BLaER1 treated with 17β-estradiol and CSF1 and Interleukin-3, amounts not matched to agents 10 nM and 100 nM (cell line): ENCODE data around the gene MTA1.

Experiments used
- H3K27ac ChIP-seq, 11 experiments: shearing (Covaris generic); formaldehyde crosslinking; 2 replicates each; pipeline ENCODE4 v1.8.1; 2022
- H3K27me3 ChIP-seq, 11 experiments: shearing (Covaris generic); formaldehyde crosslinking; 2 replicates each; pipeline ENCODE4 v1.8.1; 2022
- H3K36me3 ChIP-seq, 11 experiments: shearing (Covaris generic); formaldehyde crosslinking; 2 replicates each; pipeline ENCODE4 v1.8.1; 2022
- H3K4me1 ChIP-seq, 10 experiments: shearing (Covaris generic); formaldehyde crosslinking; 2 replicates each; pipeline ENCODE4 v1.8.1; 2022
- H3K4me2 ChIP-seq, 11 experiments: shearing (Covaris generic); formaldehyde crosslinking; 2 replicates each; pipeline ENCODE4 v1.8.1; 2022
- H3K4me3 ChIP-seq, 10 experiments: shearing (Covaris generic); formaldehyde crosslinking; 2 replicates each; pipeline ENCODE4 v1.8.1; 2022
- H3K9ac ChIP-seq, 11 experiments: shearing (Covaris generic); formaldehyde crosslinking; 2 replicates each; pipeline ENCODE4 v1.8.1; 2022
- H3K9me3 ChIP-seq, 11 experiments: shearing (Covaris generic); formaldehyde crosslinking; replicated peaks in 1 of 11; 2 replicates each; pipeline ENCODE4 v1.8.1; 2022
- H4K20me1 ChIP-seq, 11 experiments: shearing (Covaris generic); formaldehyde crosslinking; 2 replicates each; pipeline ENCODE4 v1.8.1; 2022
- Cebpa-rat ChIP-seq, 11 experiments: shearing (Covaris generic); IDR thresholded peaks; 2 replicates each; pipeline ENCODE4 v1.8.1; 2022

MTA1 gene

DNA sequence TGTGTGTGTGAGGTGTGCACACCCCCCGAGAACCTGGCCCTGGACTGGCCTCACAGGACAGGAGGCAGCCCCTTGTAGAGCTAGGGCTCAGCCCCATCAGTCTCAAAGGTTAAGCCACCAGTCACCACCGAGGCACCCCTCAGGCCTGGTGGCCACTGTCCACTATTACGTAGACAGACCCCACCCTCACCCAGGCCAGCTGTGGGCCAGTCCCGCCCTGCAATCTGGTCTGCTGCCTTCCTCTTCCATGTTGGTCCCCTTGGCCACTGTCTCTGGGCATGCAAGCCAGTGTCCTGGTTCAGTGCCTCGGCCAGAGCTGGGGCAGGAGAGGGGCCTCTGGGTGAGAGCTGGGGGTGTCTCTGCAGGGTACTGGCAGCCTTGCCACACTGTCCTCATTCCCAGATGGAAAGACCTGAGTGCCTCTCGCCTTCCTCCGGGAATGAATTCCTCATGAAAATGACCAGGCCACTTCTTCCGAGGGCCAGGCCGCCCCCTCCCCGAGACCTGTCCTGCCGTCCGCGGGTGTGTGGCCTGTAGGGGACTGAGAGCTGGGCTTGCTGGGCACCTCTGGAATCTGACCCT is 22.2 kb upstream of the MTA1 start:
- H3K27ac ChIP-seq = peak overlapping the region; percentile 90 to 99 (median 97); a peak in 21 of 22 replicates
- peaks cover 59 to 77% (median 73%) of the 10 kb centered on the region in 10 experiments for H3K4me1 ChIP-seq
- TF ChIP-seq Cebpa-rat (IDR thresholded peaks at IDR 0.05) = no peak

DNA sequence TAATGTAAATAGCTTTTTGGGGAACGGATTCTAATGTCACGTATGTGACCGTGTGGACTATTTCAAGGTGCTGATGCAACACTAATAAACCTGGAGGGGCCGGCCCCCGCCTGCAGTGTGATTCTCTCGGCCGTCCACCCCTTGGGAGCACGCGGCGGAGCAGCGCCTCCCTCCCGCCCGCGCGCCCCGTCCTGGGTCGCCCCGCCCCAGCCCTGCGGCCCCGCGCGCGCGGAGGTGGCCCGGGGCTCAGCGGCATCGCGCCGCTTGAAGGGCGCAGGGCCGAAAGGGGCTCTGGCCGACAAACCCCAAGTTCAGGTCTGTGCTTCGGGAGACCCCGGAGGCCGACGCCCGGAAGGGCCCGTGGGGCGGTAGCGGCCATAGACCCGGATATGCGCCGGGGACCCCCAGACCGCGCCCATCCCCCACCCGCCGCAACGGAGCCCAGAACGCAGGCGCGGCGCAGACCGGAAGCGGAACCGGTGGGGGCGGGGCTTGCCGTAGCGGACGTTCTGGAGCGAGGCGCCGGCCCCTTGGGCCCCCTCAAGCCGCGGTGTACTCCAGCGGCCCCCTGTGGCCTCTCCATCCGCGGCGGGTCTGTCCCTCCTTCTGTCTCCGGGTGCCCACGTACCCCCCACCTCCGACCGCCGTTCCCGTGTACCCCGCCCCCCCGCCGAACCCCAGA is 21.4 kb upstream of the MTA1 start, which contains the start of gene TEX22:
TEX22 (plus strand) TSS at position 495 of the 682 bp plus-strand sequence. CDS start 803 bp downstream, outside the sequence.
- peaks cover 15 to 25% (median 19%) of the 10 kb centered on the region in 11 experiments; a peak in 21 of 22 replicates for H3K36me3 ChIP-seq
- no peak for TF ChIP-seq Cebpa-rat (IDR thresholded peaks at IDR 0.05)
- H3K9me3 ChIP-seq = peaks cover 0 to 4% (median 0%) of the 10 kb centered on the region in 11 experiments; a peak in 2 of 22 replicates
- peak within 1 kb of the TSS; percentile 89 to 96 (median 94) for H3K9ac ChIP-seq
- H3K27me3 ChIP-seq = no peaks in the 10 kb centered on the region
- H3K4me2 ChIP-seq = peak within 1 kb of the TSS; percentile 91 to 100 (median 98)
- H3K4me1 ChIP-seq = peaks cover 63 to 78% (median 69%) of the 10 kb centered on the region in 10 experiments
- peak within 1 kb of the TSS; percentile 90 to 99 (median 97) for H3K27ac ChIP-seq
- peaks cover 0 to 12% (median 6%) of the 10 kb centered on the region in 11 experiments; a peak in 9 of 22 replicates for H4K20me1 ChIP-seq
- peak within 1 kb of the TSS; percentile 66 to 90 (median 74) for H3K4me3 ChIP-seq

More for the DNA sequence above, 22.2 kb upstream of the MTA1 start:
- peaks cover 0 to 1% (median 0%) of the 10 kb centered on the region in 11 experiments; a peak in 1 of 22 replicates for H3K27me3 ChIP-seq
- peaks cover 0 to 12% (median 6%) of the 10 kb centered on the region in 11 experiments; a peak in 8 of 22 replicates for H4K20me1 ChIP-seq
- peak overlapping the region; percentile 89 to 96 (median 94); a peak in 21 of 22 replicates for H3K9ac ChIP-seq
- peaks cover 0 to 4% (median 0%) of the 10 kb centered on the region in 11 experiments; a peak in 2 of 22 replicates for H3K9me3 ChIP-seq
- peaks cover 15 to 25% (median 19%) of the 10 kb centered on the region in 11 experiments; a peak in 21 of 22 replicates for H3K36me3 ChIP-seq
- peak overlapping the region; percentile 91 to 100 (median 98) for H3K4me2 ChIP-seq
- peak overlapping the region; percentile 66 to 90 (median 74); a peak in 18 of 20 replicates for H3K4me3 ChIP-seq

DNA sequence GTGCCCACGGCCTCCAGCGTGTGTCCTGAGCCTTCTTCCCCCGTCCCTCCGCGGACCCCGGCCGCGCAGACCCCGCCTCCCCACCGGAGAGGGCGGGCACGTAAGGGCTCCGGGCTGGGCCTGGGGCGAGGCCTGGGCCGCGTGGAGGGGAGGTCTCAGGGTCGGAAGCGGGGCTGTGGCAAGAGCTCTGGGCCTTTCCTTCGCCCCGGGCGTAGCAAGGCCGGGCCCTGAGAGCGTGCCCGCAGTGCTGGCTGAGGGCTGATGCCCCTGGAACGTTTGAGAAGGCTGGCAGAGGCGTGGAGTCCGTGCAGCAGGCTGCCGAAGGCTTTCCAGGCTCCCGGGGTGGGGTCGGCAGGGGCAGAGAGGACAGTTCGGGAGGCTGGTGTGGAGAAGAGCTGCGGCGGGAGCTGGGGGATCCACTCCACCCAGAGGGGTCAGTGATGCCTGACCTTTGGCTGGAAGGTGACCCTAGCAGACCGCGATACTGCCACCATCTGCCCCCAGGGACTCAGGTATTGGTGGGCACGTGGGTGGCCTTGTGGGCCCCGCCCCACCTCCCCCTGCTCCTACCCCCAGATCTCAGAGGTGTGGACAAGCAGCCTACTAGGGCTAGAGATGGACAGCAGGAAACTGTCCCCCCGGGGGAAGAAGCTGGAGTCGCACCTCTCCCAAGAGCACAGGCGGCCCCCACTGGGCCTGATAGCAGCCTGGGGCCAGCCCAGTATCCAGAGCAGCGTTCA is 20.7 kb upstream of the MTA1 start:
- Histone ChIP-seq H3K27me3 (no peaks in the 10 kb centered on the region), H3K4me2 (peak overlapping the region; percentile 91 to 100 (median 98)), H3K4me1 (peaks cover 63 to 78% (median 71%) of the 10 kb centered on the region in 10 experiments), H3K4me3 (peak overlapping the region; percentile 66 to 90 (median 74)), H3K9ac (peak overlapping the region; percentile 89 to 96 (median 94)), H3K27ac (peak overlapping the region; percentile 90 to 99 (median 97)), H3K36me3 (peaks cover 15 to 25% (median 19%) of the 10 kb centered on the region in 11 experiments; a peak in 21 of 22 replicates), H3K9me3 (peaks cover 0 to 4% (median 0%) of the 10 kb centered on the region in 11 experiments; a peak in 2 of 22 replicates), H4K20me1 (peaks cover 0 to 12% (median 6%) of the 10 kb centered on the region in 11 experiments; a peak in 9 of 22 replicates)
- TF ChIP-seq Cebpa-rat (IDR thresholded peaks at IDR 0.05) = no peak

DNA sequence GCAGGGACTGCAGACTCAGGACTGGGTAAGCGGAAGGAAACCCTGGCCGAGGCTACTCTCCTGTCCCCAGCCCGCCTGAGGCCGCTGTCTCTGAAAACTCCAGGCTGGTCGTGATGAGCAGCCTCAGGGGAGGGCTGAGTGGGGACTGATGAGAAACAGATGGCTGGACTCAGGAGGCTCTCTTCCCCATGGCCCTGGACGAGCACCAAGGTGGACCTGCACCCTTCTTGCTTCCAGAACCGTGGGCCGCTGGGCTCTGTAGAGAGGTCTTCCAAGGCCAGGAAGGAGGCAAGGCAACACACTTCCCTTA is 20.2 kb upstream of the MTA1 start:
- Histone ChIP-seq H3K4me1 (peaks cover 63 to 78% (median 71%) of the 10 kb centered on the region in 10 experiments), H4K20me1 (peaks cover 0 to 12% (median 6%) of the 10 kb centered on the region in 11 experiments; a peak in 9 of 22 replicates), H3K27ac (peak overlapping the region; percentile 90 to 99 (median 97); a peak in 21 of 22 replicates), H3K27me3 (no peaks in the 10 kb centered on the region), H3K9me3 (peaks cover 0 to 4% (median 0%) of the 10 kb centered on the region in 11 experiments; a peak in 2 of 22 replicates), H3K36me3 (peaks cover 11 to 23% (median 19%) of the 10 kb centered on the region in 11 experiments; a peak in 21 of 22 replicates), H3K4me2 (peak overlapping the region; percentile 91 to 100 (median 98)), H3K9ac (peak overlapping the region; percentile 89 to 96 (median 94)), H3K4me3 (peak overlapping the region; percentile 66 to 90 (median 74))
- TF ChIP-seq Cebpa-rat (IDR thresholded peaks at IDR 0.05) = no peak

DNA sequence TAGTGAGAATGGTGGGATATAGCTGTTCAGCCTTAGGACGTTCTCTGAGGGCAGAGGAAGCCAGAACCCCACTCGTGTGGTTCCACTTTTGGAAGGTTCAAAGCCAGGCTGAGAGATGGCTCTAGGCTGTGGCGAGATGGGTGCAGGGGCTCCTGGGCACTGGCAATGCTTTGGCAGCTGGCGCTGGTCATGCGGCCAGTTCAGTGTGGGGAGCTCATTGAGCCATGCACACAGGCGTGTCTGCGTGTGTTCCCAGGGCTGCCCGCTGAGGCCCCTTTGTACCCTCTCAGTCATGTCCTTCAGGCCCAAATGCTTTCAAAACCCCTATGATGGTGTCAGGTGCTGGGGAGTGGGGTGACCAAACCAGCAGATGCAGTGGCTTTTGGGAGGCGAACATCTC is 19.6 kb upstream of the MTA1 start:
- peak overlapping the region; percentile 91 to 100 (median 98) for H3K4me2 ChIP-seq
- H3K36me3 ChIP-seq = peaks cover 9 to 22% (median 19%) of the 10 kb centered on the region in 11 experiments; a peak in 21 of 22 replicates
- H3K4me3 ChIP-seq = peak overlapping the region; percentile 66 to 90 (median 74)
- H4K20me1 ChIP-seq = peaks cover 0 to 12% (median 6%) of the 10 kb centered on the region in 11 experiments; a peak in 9 of 22 replicates
- H3K4me1 ChIP-seq = peaks cover 63 to 78% (median 71%) of the 10 kb centered on the region in 10 experiments
- H3K27ac ChIP-seq = peak overlapping the region in 10 of 11 experiments; percentile 91 to 99 (median 97); a peak in 17 of 22 replicates
- H3K9me3 ChIP-seq = peaks cover 0 to 4% (median 0%) of the 10 kb centered on the region in 11 experiments; a peak in 2 of 22 replicates
- peak overlapping the region; percentile 89 to 96 (median 94) for H3K9ac ChIP-seq
- no peaks in the 10 kb centered on the region for H3K27me3 ChIP-seq
- TF ChIP-seq Cebpa-rat (IDR thresholded peaks at IDR 0.05) = no peak

DNA sequence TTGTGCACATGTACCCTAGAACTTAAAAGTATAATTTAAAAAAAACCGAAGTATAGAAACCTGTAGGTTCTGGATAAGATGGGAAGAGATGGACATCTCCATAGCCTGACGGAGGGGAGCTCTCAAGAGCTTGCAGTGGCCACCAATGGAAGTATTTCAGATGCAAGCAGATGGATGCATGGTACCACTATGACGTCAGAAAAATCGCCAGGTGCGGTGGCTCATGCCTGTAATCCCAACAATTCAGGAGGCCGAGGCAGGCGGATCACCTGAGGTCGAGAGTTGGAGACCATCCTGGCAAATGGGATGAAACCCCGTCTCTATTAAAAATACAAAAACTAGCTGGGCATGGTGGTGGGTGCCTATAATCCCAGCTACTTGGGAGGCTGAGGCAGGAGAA is 17.9 kb upstream of the MTA1 start:
- Histone ChIP-seq H3K36me3 (peaks cover 9 to 22% (median 19%) of the 10 kb centered on the region in 11 experiments; a peak in 21 of 22 replicates), H4K20me1 (peaks cover 0 to 18% (median 6%) of the 10 kb centered on the region in 11 experiments; a peak in 10 of 22 replicates), H3K4me2 (no peak overlapping the region), H3K27me3 (no peaks in the 10 kb centered on the region), H3K27ac (no peak overlapping the region), H3K4me1 (peaks cover 47 to 67% (median 61%) of the 10 kb centered on the region in 10 experiments), H3K4me3 (no peak overlapping the region), H3K9ac (no peak overlapping the region), H3K9me3 (peaks cover 0 to 4% (median 0%) of the 10 kb centered on the region in 11 experiments; a peak in 2 of 22 replicates)
- TF ChIP-seq Cebpa-rat (IDR thresholded peaks at IDR 0.05) = no peak

DNA sequence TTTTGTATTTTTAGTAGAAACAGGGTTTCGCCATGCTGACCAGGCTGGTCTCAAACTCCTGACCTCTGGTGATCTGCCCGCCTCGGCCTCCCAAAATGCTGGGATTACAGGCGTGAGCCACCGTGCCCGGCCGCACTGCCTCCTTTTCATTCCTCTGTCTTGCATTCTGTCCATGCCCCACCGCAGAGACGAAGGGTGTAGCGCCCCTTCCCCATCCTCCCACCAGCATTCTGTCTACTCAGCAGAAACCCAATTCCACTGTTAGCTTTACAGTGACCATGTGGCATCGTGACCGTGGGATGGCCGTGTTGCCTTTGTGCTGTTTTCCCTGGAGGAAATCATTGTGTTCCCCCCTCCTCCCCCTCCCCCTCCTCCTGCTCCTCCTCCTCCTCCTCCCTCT is 11.0 kb upstream of the MTA1 start:
- Histone ChIP-seq H4K20me1 (peaks cover 0 to 70% (median 37%) of the 10 kb centered on the region in 11 experiments; a peak in 20 of 22 replicates), H3K36me3 (peaks cover 0 to 5% (median 0%) of the 10 kb centered on the region in 11 experiments; a peak in 1 of 22 replicates), H3K4me3 (no peak overlapping the region), H3K9me3 (no peaks in the 10 kb centered on the region), H3K4me2 (no peak overlapping the region; a peak in 1 of 22 replicates), H3K27me3 (peaks cover 35 to 44% (median 39%) of the 10 kb centered on the region in 11 experiments), H3K9ac (no peak overlapping the region), H3K27ac (no peak overlapping the region), H3K4me1 (peaks cover 33 to 60% (median 45%) of the 10 kb centered on the region in 10 experiments)
- no peak for TF ChIP-seq Cebpa-rat (IDR thresholded peaks at IDR 0.05)

DNA sequence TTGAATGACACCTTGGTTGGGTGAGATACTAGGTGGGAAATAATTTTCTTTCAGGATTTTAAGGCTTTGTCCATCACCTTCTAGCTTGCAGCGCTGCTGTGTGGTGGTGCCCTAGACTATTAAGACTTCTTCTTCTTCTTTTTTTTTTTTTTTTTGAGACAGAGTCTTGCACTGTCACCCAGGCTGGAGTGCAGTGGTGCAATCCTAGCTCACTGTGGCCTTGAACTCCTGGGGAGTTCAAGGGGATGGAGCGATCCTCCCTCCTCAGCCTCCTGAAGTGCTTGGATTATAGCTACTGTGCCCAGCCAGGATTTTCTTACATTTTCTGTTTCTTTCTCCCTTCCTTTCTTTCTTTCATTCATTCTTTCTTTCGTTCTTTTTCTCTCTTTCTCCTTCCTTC is 10.3 kb upstream of the MTA1 start:
- Histone ChIP-seq H3K4me1 (peaks cover 29 to 58% (median 42%) of the 10 kb centered on the region in 10 experiments), H3K4me2 (peak overlapping the region in 5 of 11 experiments; percentile 14 to 31 (median 26); a peak in 6 of 22 replicates), H3K27ac (no peak overlapping the region), H3K9me3 (no peaks in the 10 kb centered on the region), H3K36me3 (peaks cover 0 to 5% (median 0%) of the 10 kb centered on the region in 11 experiments; a peak in 1 of 22 replicates), H3K4me3 (no peak overlapping the region), H3K9ac (no peak overlapping the region), H4K20me1 (peaks cover 0 to 78% (median 37%) of the 10 kb centered on the region in 11 experiments; a peak in 20 of 22 replicates), H3K27me3 (peaks cover 43 to 52% (median 47%) of the 10 kb centered on the region in 11 experiments)
- no peak for TF ChIP-seq Cebpa-rat (IDR thresholded peaks at IDR 0.05)
